Occipital lobe (tissue), 2 donors: ENCODE results near the gene ARFRP1. TPM values are rescaled to one million over a fixed set of nuclear protein-coding genes. Genes with fewer than 3 reads are reported as not detected.

ENCODE experiments used
- DNase-seq: peaks from one replicate; lab custom pipeline; 2025; lab: John Stamatoyannopoulos, UW
- total RNA-seq: library from RNA; depleted of rRNA; stranded (reverse); fragments of >200 nt; gene quantifications from one replicate; pipeline ENCODE4 v1.2.3, GENCODE V29; 2014

ARFRP1 gene
- total RNA-seq, 1 donor from 2014 or later, result 15.6 TPM

DNA sequence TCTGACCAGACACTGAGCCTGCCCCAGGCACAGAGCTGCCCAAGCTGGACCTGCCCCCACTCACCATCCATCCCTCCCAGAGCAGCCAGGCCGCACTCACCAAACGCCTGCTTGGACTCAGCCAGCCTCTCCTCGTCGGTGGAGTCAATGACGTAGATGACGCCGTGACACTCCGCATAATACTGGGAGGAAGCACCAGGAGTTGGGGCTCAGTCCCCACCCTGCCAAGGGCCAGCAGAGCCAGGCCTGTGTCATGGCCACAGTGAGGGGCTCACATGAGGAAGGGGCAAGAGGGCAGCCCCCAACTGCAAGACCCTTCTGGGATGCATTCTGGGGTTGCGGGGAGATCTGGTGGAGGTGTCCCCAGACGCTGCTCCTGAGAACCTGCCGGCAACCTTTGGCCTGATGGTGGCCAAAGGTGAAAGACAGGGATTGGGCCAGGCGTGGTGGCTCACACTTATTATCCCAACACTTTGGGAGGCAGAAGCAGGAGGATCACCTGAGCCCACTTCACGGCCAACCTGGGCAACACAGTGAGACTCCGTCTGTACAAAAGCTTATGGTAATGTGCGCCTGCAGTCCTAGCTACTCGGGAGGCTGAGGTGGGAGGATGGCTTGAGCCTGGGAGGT lies 5.6 kb downstream of the ARFRP1 start:
- no peak for DNase-seq

GRCh38 chr20:63701329-63702035 lies 6.3 kb downstream of the ARFRP1 start:
- DNase-seq, result no peak

GRCh38 chr20:63701051-63701328 lies 6.8 kb downstream of the ARFRP1 start:
- no peak for DNase-seq

DNA sequence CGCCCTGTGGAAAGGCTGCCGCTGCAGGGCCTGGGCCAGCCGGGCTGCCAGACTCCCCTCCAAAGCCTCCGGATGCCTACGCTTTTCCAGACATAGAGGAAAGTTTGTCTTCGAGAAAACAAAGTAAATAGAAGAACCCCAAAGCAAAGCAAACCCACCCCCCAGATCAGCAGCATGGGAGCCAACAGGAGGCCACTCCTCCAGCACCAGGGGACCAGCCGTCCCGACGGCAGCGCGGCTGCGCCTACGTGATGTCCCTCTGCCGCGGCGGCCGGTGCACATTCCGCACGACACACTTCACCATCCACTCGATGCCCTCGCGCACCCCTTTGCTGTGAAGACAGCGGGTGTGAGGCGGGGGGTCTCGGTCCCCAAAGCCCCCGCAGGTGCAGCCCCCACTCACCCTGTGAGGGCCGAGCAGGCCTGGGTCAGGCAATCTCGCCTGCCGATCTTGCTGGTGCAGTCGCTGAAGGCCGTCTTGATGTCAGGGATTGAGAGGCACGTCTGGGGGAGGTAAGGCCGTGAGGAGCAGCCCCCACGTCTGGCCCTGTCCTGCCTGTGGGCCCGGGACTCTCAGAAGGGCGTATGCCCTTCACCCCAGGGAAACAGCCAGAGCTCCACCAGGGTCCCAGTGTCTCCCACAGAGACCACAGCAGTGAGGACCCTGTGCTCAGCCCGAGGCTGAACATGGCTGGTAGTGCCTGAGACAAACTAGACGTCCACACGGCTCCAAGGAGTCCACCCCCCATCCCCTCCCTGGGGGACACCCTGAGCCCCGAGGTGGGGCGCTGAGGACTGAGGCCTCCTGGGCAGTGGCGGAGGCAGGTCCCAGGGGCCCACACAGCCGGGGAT lies 7.4 kb downstream of the ARFRP1 start:
- DNase-seq, result no peak

GRCh38 chr20:63699466-63700198 lies 8.1 kb downstream of the ARFRP1 start:
- no peak for DNase-seq

- no peak for DNase-seq
Observed at GRCh38 chr20:63698739-63699465, 8.9 kb downstream of the ARFRP1 start.

DNA sequence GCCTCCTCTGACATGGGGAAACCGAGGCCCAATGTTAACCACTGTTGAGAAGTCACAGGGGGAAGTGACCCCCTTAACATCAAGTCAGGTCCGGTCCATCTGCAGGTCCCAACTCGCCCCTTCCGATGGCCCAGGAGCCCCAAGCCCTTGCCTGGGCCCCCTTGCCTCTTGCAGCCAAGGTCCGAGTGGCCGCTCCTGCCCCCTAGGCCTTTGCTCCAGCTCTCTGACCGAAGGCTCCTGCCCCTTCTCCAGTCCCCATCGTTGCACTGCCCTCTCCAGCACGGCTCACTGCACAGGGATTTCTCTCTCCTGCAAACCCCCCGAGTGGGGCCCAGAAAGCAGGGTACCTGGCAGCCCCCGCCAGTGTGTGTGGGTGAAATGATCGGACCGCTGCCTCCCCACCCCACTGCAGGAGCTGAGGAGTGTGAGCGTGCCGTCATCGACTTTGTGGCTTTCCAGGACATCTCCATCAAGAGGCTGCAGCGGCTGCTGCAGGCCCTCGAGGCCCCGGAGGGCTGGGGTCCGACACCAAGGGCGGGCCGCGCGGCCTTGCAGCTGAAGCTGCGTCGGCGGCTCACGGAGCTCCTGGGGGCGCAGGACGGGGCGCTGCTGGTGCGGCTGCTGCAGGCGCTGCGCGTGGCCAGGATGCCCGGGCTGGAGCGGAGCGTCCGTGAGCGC lies 9.8 kb downstream of the ARFRP1 start:
- DNase-seq, result no peak

GRCh38 chr20:63697357-63697867 lies 10.4 kb downstream of the ARFRP1 start:
- DNase-seq, result no peak

GRCh38 chr20:63696628-63697356 lies 11.0 kb downstream of the ARFRP1 start, which contains the start of gene TNFRSF6B:
Gene TNFRSF6B (plus strand): TSS chr20:63696652. CDS start chr20:63696768, 116 bp downstream.
- DNase-seq, result no peak

DNA sequence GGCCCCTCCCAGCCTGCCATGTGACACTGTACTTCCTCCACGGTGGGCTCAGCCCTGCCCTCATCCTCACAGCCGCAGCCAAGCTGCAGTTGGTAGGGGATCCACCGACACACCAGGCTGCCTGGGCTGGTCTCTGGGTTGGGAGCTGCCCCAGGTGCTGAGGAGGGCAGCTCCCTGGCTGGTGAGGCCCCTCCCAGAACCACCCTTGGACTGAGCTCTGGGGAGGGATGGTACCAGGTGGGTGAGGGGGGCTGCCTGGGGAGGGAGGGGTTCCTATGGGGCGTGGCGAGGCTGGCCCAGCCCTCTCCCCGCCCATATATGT lies 11.5 kb downstream of the ARFRP1 start:
- DNase-seq, result no peak

GRCh38 chr20:63695424-63696305 lies 12.1 kb downstream of the ARFRP1 start:
- no peak for DNase-seq

- no peak for DNase-seq
Observed at GRCh38 chr20:63694584-63695423, 13.0 kb downstream of the ARFRP1 start.

- no peak for DNase-seq
Observed at GRCh38 chr20:63693733-63694583, 13.8 kb downstream of the ARFRP1 start.

DNA sequence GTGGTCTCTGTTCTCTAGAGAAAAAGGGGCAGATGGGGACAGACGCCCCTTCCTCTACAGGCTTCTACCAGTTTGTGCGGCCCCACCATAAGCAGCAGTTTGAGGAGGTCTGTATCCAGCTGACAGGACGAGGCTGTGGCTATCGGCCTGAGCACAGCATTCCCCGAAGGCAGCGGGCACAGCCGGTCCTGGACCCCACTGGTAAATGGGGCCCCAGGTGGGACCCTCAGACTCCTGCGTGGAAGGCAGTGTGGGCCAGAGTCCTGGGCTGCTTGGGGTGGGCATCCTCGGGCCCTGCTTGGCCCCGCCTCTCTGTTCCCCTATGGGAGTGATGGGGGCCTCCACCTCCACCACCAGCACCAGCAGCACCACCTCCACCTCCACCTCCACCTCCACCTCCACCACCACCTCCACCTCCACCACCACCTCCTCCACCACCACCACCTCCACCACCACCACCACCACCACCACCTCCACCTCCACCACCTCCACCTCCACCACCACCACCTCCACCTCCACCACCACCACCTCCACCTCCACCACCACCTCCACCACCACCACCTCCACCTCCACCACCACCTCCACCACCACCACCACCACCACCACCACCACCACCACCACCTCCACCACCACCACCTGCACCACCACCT lies 14.6 kb downstream of the ARFRP1 start:
- no peak for DNase-seq

GRCh38 chr20:63692436-63693082 lies 15.2 kb downstream of the ARFRP1 start:
- DNase-seq, result no peak
